ENCODE results near the gene SCAMP2. TPM values are rescaled to one million over a fixed set of nuclear protein-coding genes. Genes with fewer than 3 reads are reported as not detected.

Gene SCAMP2
- polyA plus RNA-seq, 1 donor from 2014 or later: 4.5 TPM

- Histone ChIP-seq H2AFZ (ENCODE audit: low read depth, low read length) (no peak overlapping the region), H3K4me2 (ENCODE audit: low read length) (no peak overlapping the region), H3K36me3 (ENCODE audit: insufficient read depth, low read length) (no peaks in the 10 kb centered on the region), H4K20me1 (ENCODE audit: insufficient read depth) (no peaks in the 10 kb centered on the region), H3K9ac (ENCODE audit: low read length) (no peak overlapping the region), H3K27ac (ENCODE audit: low read length) (no peak overlapping the region), H3K9me3 (ENCODE audit: low read length) (no peaks in the 10 kb centered on the region), H3F3A (ENCODE audit: insufficient read depth, low read length, poor library complexity, severe bottlenecking) (no peaks in the 10 kb centered on the region), H3K4me3 (ENCODE audit: low read length) (no peak overlapping the region), H3K9me2 (ENCODE audit: insufficient read depth, low read length) (no peaks in the 10 kb centered on the region), H3K79me2 (replicated peaks; ENCODE audit: insufficient read depth, low read length) (no peaks in the 10 kb centered on the region), H3K27me3 (ENCODE audit: insufficient read depth, low read depth, low read length) (no peaks in the 10 kb centered on the region)
- no peak for TF ChIP-seq MXI1 (conservative IDR thresholded peaks at IDR 0.05; ENCODE audit: poor library complexity, severe bottlenecking)
- TF ChIP-seq TAF1 (IDR thresholded peaks at IDR 0.05; ENCODE audit: low read depth): no peak
- TF ChIP-seq CTCF (IDR thresholded peaks at IDR 0.05; ENCODE audit: poor library complexity, severe bottlenecking): no peak
- no peak for TF ChIP-seq RAD21 (conservative IDR thresholded peaks at IDR 0.05)
- TF ChIP-seq POLR2AphosphoS5 (IDR thresholded peaks at IDR 0.05): no peak
Measured at GRCh38 chr15:74856537-74856936, 16.6 kb downstream of the SCAMP2 start.

DNA sequence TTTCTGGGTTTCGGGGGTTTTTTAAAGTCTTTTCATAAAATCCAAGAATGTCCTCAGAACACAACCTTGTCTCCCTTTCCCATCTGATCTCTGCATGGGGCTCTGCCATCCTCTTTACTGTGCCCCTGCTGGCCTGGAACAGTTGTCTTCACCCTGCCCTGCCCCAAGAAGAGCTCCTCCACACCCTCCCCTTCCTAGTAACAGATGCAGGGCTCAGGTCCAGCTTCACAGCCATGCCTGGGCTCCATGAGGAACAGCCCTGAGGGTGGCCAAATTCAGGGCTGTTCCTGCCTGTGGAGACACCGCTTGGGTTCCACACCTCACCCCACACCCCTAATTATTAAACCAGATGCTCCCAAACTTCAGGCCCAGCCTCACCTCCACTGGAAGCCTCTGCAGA lies 17.3 kb downstream of the SCAMP2 start:
- no peaks in the 10 kb centered on the region for H3K9me2 ChIP-seq (ENCODE audit: insufficient read depth, low read length)
- no peaks in the 10 kb centered on the region for H4K20me1 ChIP-seq (ENCODE audit: insufficient read depth)
- no peaks in the 10 kb centered on the region for H3K9me3 ChIP-seq (ENCODE audit: low read length)
- no peak overlapping the region for H3K9ac ChIP-seq (ENCODE audit: low read length)
- H3K4me2 ChIP-seq (ENCODE audit: low read length): no peak overlapping the region
- no peak overlapping the region for H2AFZ ChIP-seq (ENCODE audit: low read depth, low read length)
- TF ChIP-seq POLR2AphosphoS5 (IDR thresholded peaks at IDR 0.05): no peak
- TF ChIP-seq REST (IDR thresholded peaks at IDR 0.05; ENCODE audit: borderline replicate concordance): no peak
- TF ChIP-seq EZH2 (IDR thresholded peaks at IDR 0.05; ENCODE audit: borderline replicate concordance, insufficient read depth, low read length, poor library complexity, severe bottlenecking): no peak
- TF ChIP-seq EP300 (conservative IDR thresholded peaks at IDR 0.05; ENCODE audit: poor library complexity, severe bottlenecking): no peak
- TF ChIP-seq MXI1 (conservative IDR thresholded peaks at IDR 0.05; ENCODE audit: poor library complexity, severe bottlenecking): no peak
- no peak for TF ChIP-seq TAF1 (IDR thresholded peaks at IDR 0.05; ENCODE audit: low read depth)
- no peak for TF ChIP-seq SMC3 (conservative IDR thresholded peaks at IDR 0.05; ENCODE audit: poor library complexity)
- no peak for TF ChIP-seq CTCF (IDR thresholded peaks at IDR 0.05; ENCODE audit: poor library complexity, severe bottlenecking)
- TF ChIP-seq RAD21 (conservative IDR thresholded peaks at IDR 0.05): no peak
- H3K79me2 ChIP-seq (replicated peaks; ENCODE audit: insufficient read depth, low read length): no peaks in the 10 kb centered on the region
- H3K27me3 ChIP-seq (ENCODE audit: insufficient read depth, low read depth, low read length): no peaks in the 10 kb centered on the region
- no peaks in the 10 kb centered on the region for H3K36me3 ChIP-seq (ENCODE audit: insufficient read depth, low read length)
- H3K4me3 ChIP-seq (ENCODE audit: low read length): no peak overlapping the region
- H3K27ac ChIP-seq (ENCODE audit: low read length): no peak overlapping the region
- H3F3A ChIP-seq (ENCODE audit: insufficient read depth, low read length, poor library complexity, severe bottlenecking): no peaks in the 10 kb centered on the region
